Rectal smooth muscle tissue (tissue), 1 donor: ENCODE results near the gene NDUFAF8.
"Not testable (repeated sequence)": the region's sequence is repeated elsewhere in the genome, so short reads cannot be mapped to it uniquely, and the experiment has no call there.

ENCODE experiments used
- H3K27ac ChIP-seq: one replicate; pipeline ENCODE4 v1.7.0; 2013; ENCODE audit warnings: low read depth, low read length, inconsistent platforms
- H3K27me3 ChIP-seq: one replicate; pipeline ENCODE4 v1.7.0; 2013; ENCODE audit warnings: low read length; ENCODE audit not compliant: control insufficient read depth, insufficient read depth
- H3K36me3 ChIP-seq: one replicate; pipeline ENCODE4 v1.7.0; 2013; ENCODE audit warnings: low read length; ENCODE audit not compliant: control insufficient read depth, insufficient read depth
- H3K4me1 ChIP-seq: one replicate; pipeline ENCODE4 v1.7.0; 2013; ENCODE audit warnings: low read length; ENCODE audit not compliant: control insufficient read depth, insufficient read depth
- H3K4me3 ChIP-seq: one replicate; pipeline ENCODE4 v1.7.0; 2013; ENCODE audit warnings: low read length
- H3K9ac ChIP-seq: one replicate; pipeline ENCODE4 v1.7.0; 2013; ENCODE audit warnings: low read length

Gene NDUFAF8

GRCh38 chr17:81221371-81221841, 17.7 kb upstream of the NDUFAF8 start:
- peaks cover 8% of the 10 kb centered on the region for H3K4me1 ChIP-seq
- H3K36me3 ChIP-seq = peaks cover 3% of the 10 kb centered on the region
- no peaks in the 10 kb centered on the region for H3K27me3 ChIP-seq
- H3K9ac ChIP-seq = no peak overlapping the region
- no peak overlapping the region for H3K27ac ChIP-seq
- peak overlapping the region; percentile 73 for H3K4me3 ChIP-seq

- Histone ChIP-seq H3K36me3 (peaks cover 3% of the 10 kb centered on the region), H3K27ac (no peak overlapping the region), H3K9ac (no peak overlapping the region)
Measured at GRCh38 chr17:81221842-81222619, 17.1 kb upstream of the NDUFAF8 start.

GRCh38 chr17:81222620-81222905, 16.6 kb upstream of the NDUFAF8 start:
- peaks cover 8% of the 10 kb centered on the region for H3K4me1 ChIP-seq
- H3K27ac ChIP-seq = no peak overlapping the region
- no peaks in the 10 kb centered on the region for H3K27me3 ChIP-seq
- H3K36me3 ChIP-seq = peaks cover 3% of the 10 kb centered on the region
- no peak overlapping the region for H3K9ac ChIP-seq
- peak overlapping the region; percentile 73 for H3K4me3 ChIP-seq

More at GRCh38 chr17:81221842-81222619, 17.1 kb upstream of the NDUFAF8 start:
- Histone ChIP-seq H3K27me3 (no peaks in the 10 kb centered on the region), H3K4me3 (peak overlapping the region; percentile 73), H3K4me1 (peaks cover 8% of the 10 kb centered on the region)

- Histone ChIP-seq H3K9ac (no peak within 1 kb of the TSS), H3K27ac (no peak within 1 kb of the TSS), H3K4me3 (peak within 1 kb of the TSS; percentile 73), H3K4me1 (peaks cover 8% of the 10 kb centered on the region), H3K27me3 (no peaks in the 10 kb centered on the region), H3K36me3 (peaks cover 3% of the 10 kb centered on the region)
Measured at GRCh38 chr17:81222906-81223761, 16.0 kb upstream of the NDUFAF8 start, which contains the start of gene CEP131. CEP131 (minus strand) TSS chr17:81222965; CDS start chr17:81220056, 2,909 bp downstream.

- H3K36me3 ChIP-seq = peaks cover 3% of the 10 kb centered on the region
- H3K27ac ChIP-seq = no peak overlapping the region
- no peaks in the 10 kb centered on the region for H3K27me3 ChIP-seq
- peaks cover 8% of the 10 kb centered on the region for H3K4me1 ChIP-seq
- no peak overlapping the region for H3K9ac ChIP-seq
- peak overlapping the region; percentile 73 for H3K4me3 ChIP-seq
Measured at GRCh38 chr17:81223762-81224130, 15.4 kb upstream of the NDUFAF8 start.

- H3K27ac ChIP-seq = not testable (repeated sequence)
Measured at GRCh38 chr17:81227630-81228029, 11.5 kb upstream of the NDUFAF8 start.

GRCh38 chr17:81228420-81228819, 10.7 kb upstream of the NDUFAF8 start:
- no peak overlapping the region for H3K9ac ChIP-seq
- no peak overlapping the region for H3K27ac ChIP-seq
- H3K4me1 ChIP-seq = peaks cover under 1% of the 10 kb centered on the region
- H3K4me3 ChIP-seq = no peak overlapping the region
- H3K36me3 ChIP-seq = peaks cover 20% of the 10 kb centered on the region
- no peaks in the 10 kb centered on the region for H3K27me3 ChIP-seq

More at GRCh38 chr17:81227630-81228029, 11.5 kb upstream of the NDUFAF8 start:
- H3K9ac ChIP-seq, H3K4me1 ChIP-seq, H3K4me3 ChIP-seq, H3K27me3 ChIP-seq: not testable (repeated sequence)
- H3K36me3 ChIP-seq = peaks cover 20% of the 10 kb centered on the region

GRCh38 chr17:81228834-81229665, 10.1 kb upstream of the NDUFAF8 start:
- Histone ChIP-seq H3K9ac (no peak overlapping the region), H3K27ac (no peak overlapping the region), H3K4me1 (no peaks in the 10 kb centered on the region), H3K4me3 (no peak overlapping the region), H3K27me3 (no peaks in the 10 kb centered on the region), H3K36me3 (peaks cover 20% of the 10 kb centered on the region)

- H3K27me3 ChIP-seq = no peaks in the 10 kb centered on the region
- no peak overlapping the region for H3K4me3 ChIP-seq
- H3K27ac ChIP-seq = no peak overlapping the region
- peaks cover 20% of the 10 kb centered on the region for H3K36me3 ChIP-seq
- H3K4me1 ChIP-seq = no peaks in the 10 kb centered on the region
- H3K9ac ChIP-seq = no peak overlapping the region
Measured at GRCh38 chr17:81229666-81229920, 9.5 kb upstream of the NDUFAF8 start.

GRCh38 chr17:81230043-81230820, 8.9 kb upstream of the NDUFAF8 start:
- H3K27ac ChIP-seq = no peak overlapping the region
- no peak overlapping the region for H3K9ac ChIP-seq
- no peak overlapping the region for H3K4me3 ChIP-seq
- H3K4me1 ChIP-seq = no peaks in the 10 kb centered on the region
- H3K27me3 ChIP-seq = no peaks in the 10 kb centered on the region
- peaks cover 20% of the 10 kb centered on the region for H3K36me3 ChIP-seq

GRCh38 chr17:81231121-81231645, 7.9 kb upstream of the NDUFAF8 start:
- H3K27me3 ChIP-seq = no peaks in the 10 kb centered on the region
- no peak overlapping the region for H3K9ac ChIP-seq
- H3K4me1 ChIP-seq = no peaks in the 10 kb centered on the region
- no peak overlapping the region for H3K27ac ChIP-seq
- H3K36me3 ChIP-seq = peaks cover 20% of the 10 kb centered on the region
- H3K4me3 ChIP-seq = no peak overlapping the region
